Iris pigment epithelial cell (primary cell): ENCODE data around the gene INF2.
"Not testable (repeated sequence)": the region's sequence is repeated elsewhere in the genome, so short reads cannot be mapped to it uniquely, and the experiment has no call there.

ENCODE experiments used
- DNase-seq: peaks from one replicate; pipeline ENCODE4 v3.0.0-alpha.2; 2011; ENCODE audit warnings: low read depth

Gene INF2

GRCh38 chr14:104657101-104657524, 32.3 kb upstream of the INF2 start:
- no peak for DNase-seq

- DNase-seq, result no peak
These were observed 31.7 kb upstream of the INF2 start for GRCh38 chr14:104657563-104658324.

GRCh38 chr14:104658325-104658712, 31.1 kb upstream of the INF2 start:
- no peak for DNase-seq

- DNase-seq, result no peak
These were observed 30.3 kb upstream of the INF2 start for GRCh38 chr14:104659146-104659545.

GRCh38 chr14:104659764-104660523, 29.5 kb upstream of the INF2 start:
- peak; percentile 14 for DNase-seq

- no peak for DNase-seq
These were observed 28.8 kb upstream of the INF2 start for GRCh38 chr14:104660597-104660996.

GRCh38 chr14:104661086-104661485, 28.3 kb upstream of the INF2 start:
- no peak for DNase-seq

GRCh38 chr14:104661528-104662157, 27.8 kb upstream of the INF2 start:
- not testable (repeated sequence) for DNase-seq

- not testable (repeated sequence) for DNase-seq
These were observed 26.9 kb upstream of the INF2 start for GRCh38 chr14:104662472-104662871.

GRCh38 chr14:104664107-104664506, 25.3 kb upstream of the INF2 start:
- DNase-seq, result no peak

GRCh38 chr14:104664588-104664987, 24.8 kb upstream of the INF2 start:
- DNase-seq, result no peak

- DNase-seq, result peak; percentile 63
These were observed 24.2 kb upstream of the INF2 start for GRCh38 chr14:104665114-104665656.

- no peak for DNase-seq
These were observed 23.5 kb upstream of the INF2 start for GRCh38 chr14:104665657-104666522.

GRCh38 chr14:104666523-104666895, 22.9 kb upstream of the INF2 start:
- DNase-seq, result not testable (repeated sequence)

- no peak for DNase-seq
These were observed 22.4 kb upstream of the INF2 start for GRCh38 chr14:104666981-104667380.

- DNase-seq, result no peak
These were observed 19.7 kb upstream of the INF2 start for GRCh38 chr14:104669697-104670096.

- not testable (repeated sequence) for DNase-seq
These were observed 18.0 kb upstream of the INF2 start for GRCh38 chr14:104671330-104671977.

- not testable (repeated sequence) for DNase-seq
These were observed 17.3 kb upstream of the INF2 start for GRCh38 chr14:104672119-104672518.

- DNase-seq, result no peak
These were observed 15.9 kb upstream of the INF2 start for GRCh38 chr14:104673481-104673880.

GRCh38 chr14:104675447-104675846, 14.0 kb upstream of the INF2 start:
- no peak for DNase-seq

- no peak for DNase-seq
These were observed 13.2 kb upstream of the INF2 start for GRCh38 chr14:104676130-104676693.
